Mammary epithelial cell (primary cell): ENCODE data around the gene ALK.

Experiments used
- CTCF ChIP-seq, 2 donors: IDR thresholded peaks in 1 of 2; conservative IDR thresholded peaks in 1 of 2; 2 replicates each; pipeline ENCODE4 v1.5.1; 2011 to 2012; ENCODE audit warnings: inconsistent platforms in 2 of 2, low read length in 2 of 2, mild to moderate bottlenecking in 2 of 2, control low read depth in 1 of 2, low read depth in 1 of 2; ENCODE audit not compliant: insufficient read depth in 1 of 2; ENCODE audit errors: extremely low read depth in 1 of 2
- EZH2 ChIP-seq: IDR thresholded peaks from 2 replicates; pipeline ENCODE4 v1.6.1; 2012; ENCODE audit warnings: low read length, inconsistent platforms, borderline replicate concordance

- TF ChIP-seq EZH2 (no peak), CTCF (conservative IDR thresholded peaks at IDR 0.05 in 1 of 2, IDR thresholded peaks at IDR 0.05 in 1 of 2; ENCODE audit: extremely low read depth in 1 of 2, insufficient read depth in 1 of 2, low read depth in 1 of 2, low read length in 2 of 2) (no peak)
Observed at GRCh38 chr2:29880084-29880483, 41.3 kb downstream of the ALK start.
